Measurements from ENCODE around the gene TTLL8. TPM values are rescaled to one million over a fixed set of nuclear protein-coding genes. Genes with fewer than 3 reads are reported as not detected.

Gene TTLL8
- total and polyA plus RNA-seq, 4 donors = not detected

DNA sequence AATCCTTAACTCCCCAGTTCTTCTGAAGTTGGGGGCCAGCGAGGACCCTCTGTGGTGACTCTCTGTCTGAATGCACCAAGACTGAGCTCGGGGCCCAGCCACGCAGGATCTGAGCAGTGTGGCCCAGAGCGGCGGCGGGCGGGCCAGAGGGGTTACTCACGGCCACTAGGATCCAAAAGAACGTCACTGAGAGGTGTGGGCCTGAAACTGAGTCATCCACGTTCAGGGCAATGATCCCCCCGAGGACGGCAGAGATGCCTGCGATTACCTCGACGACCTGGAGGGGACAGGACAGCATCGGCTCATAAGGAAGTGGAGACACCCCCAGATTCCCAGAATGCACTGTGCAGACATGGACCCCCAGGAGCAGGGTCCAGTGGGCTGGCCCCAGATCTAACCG lies 16.0 kb upstream of the TTLL8 start:
- no peak for DNase-seq (ENCODE audit: low spot score)
- TF ChIP-seq FOXA1 (IDR thresholded peaks at IDR 0.05) = no peak
- TF ChIP-seq, protein P1, sequence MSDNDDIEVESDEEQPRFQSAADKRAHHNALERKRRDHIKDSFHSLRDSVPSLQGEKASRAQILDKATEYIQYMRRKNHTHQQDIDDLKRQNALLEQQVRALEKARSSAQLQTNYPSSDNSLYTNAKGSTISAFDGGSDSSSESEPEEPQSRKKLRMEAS (IDR thresholded peaks at IDR 0.05) = no peak
- TF ChIP-seq HNF4G (IDR thresholded peaks at IDR 0.05) = no peak
- TF ChIP-seq YY1 (IDR thresholded peaks at IDR 0.05) = no peak
- TF ChIP-seq, protein P2, sequence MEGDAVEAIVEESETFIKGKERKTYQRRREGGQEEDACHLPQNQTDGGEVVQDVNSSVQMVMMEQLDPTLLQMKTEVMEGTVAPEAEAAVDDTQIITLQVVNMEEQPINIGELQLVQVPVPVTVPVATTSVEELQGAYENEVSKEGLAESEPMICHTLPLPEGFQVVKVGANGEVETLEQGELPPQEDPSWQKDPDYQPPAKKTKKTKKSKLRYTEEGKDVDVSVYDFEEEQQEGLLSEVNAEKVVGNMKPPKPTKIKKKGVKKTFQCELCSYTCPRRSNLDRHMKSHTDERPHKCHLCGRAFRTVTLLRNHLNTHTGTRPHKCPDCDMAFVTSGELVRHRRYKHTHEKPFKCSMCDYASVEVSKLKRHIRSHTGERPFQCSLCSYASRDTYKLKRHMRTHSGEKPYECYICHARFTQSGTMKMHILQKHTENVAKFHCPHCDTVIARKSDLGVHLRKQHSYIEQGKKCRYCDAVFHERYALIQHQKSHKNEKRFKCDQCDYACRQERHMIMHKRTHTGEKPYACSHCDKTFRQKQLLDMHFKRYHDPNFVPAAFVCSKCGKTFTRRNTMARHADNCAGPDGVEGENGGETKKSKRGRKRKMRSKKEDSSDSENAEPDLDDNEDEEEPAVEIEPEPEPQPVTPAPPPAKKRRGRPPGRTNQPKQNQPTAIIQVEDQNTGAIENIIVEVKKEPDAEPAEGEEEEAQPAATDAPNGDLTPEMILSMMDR (IDR thresholded peaks at IDR 0.05; ENCODE audit: low read depth, low read length, missing input control) = no peak
- TF ChIP-seq, protein P3, sequence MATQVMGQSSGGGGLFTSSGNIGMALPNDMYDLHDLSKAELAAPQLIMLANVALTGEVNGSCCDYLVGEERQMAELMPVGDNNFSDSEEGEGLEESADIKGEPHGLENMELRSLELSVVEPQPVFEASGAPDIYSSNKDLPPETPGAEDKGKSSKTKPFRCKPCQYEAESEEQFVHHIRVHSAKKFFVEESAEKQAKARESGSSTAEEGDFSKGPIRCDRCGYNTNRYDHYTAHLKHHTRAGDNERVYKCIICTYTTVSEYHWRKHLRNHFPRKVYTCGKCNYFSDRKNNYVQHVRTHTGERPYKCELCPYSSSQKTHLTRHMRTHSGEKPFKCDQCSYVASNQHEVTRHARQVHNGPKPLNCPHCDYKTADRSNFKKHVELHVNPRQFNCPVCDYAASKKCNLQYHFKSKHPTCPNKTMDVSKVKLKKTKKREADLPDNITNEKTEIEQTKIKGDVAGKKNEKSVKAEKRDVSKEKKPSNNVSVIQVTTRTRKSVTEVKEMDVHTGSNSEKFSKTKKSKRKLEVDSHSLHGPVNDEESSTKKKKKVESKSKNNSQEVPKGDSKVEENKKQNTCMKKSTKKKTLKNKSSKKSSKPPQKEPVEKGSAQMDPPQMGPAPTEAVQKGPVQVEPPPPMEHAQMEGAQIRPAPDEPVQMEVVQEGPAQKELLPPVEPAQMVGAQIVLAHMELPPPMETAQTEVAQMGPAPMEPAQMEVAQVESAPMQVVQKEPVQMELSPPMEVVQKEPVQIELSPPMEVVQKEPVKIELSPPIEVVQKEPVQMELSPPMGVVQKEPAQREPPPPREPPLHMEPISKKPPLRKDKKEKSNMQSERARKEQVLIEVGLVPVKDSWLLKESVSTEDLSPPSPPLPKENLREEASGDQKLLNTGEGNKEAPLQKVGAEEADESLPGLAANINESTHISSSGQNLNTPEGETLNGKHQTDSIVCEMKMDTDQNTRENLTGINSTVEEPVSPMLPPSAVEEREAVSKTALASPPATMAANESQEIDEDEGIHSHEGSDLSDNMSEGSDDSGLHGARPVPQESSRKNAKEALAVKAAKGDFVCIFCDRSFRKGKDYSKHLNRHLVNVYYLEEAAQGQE (IDR thresholded peaks at IDR 0.05) = no peak
- no peak for TF ChIP-seq RXRA (IDR thresholded peaks at IDR 0.05)
- TF ChIP-seq GABPA (IDR thresholded peaks at IDR 0.05 in 1 of 2, conservative IDR thresholded peaks at IDR 0.05 in 1 of 2) = no peak
- no peak for TF ChIP-seq EGR1 (IDR thresholded peaks at IDR 0.05; ENCODE audit: low read depth in 2 of 2)
- H3K9ac ChIP-seq (ENCODE audit: low read depth in 1 of 2, low read length in 2 of 2) = no peak overlapping the region

DNA sequence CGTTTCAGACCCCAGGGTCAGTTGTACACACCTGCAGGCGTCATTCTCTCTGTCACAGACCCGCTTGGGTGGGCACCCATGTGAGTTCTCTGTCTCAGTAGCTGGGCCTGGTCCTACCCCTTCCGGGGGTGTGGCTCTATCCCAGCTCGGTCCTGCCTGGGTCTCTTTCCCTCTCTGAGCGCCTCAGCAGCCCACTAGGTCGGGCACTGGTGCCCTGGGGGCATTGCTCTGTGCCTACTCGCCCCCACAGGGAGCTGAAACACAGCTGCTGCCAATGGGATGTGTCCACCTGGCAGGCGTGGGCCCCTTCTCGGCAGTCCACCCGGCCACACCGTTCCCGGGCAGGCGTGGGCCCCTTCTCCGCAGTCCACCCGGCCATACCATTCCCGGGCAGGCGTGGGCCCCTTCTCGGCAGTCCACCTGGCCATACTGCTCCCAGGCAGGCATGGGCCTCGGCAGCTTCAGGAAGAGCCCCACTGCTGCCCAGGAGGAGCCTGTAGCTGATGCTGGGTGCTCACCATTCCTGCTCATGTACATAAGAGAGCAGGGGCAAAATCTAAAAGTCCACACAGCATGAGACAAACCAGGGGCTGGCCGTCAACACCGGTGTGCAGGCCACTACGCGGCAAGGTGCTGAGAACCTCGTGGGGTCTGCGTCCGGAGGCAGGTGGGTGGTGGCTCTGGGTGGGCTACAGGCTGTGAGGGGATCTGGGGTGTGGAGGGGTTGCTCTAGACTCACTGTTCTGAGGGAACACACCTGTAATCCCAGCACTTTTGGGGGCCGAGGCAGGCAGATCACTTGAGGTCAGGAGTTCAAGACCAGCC lies 14.8 kb upstream of the TTLL8 start:
- no peaks in the 10 kb centered on the region for H3K36me3 ChIP-seq (ENCODE audit: control insufficient read depth in 4 of 4, insufficient read depth in 3 of 4, low read depth in 1 of 4, low read length in 3 of 4)
- TF ChIP-seq RAD21 (IDR thresholded peaks at IDR 0.05) (no peak), YY1 (IDR thresholded peaks at IDR 0.05) (no peak), EGR1 (IDR thresholded peaks at IDR 0.05; ENCODE audit: low read depth in 2 of 2) (no peak), SP1 (IDR thresholded peaks at IDR 0.05) (no peak), FOXA2 (IDR thresholded peaks at IDR 0.05) (no peak), HNF4A (conservative IDR thresholded peaks at IDR 0.05) (no peak), JUND (IDR thresholded peaks at IDR 0.05) (no peak), NR2F2 (IDR thresholded peaks at IDR 0.05) (no peak), FOXA1 (IDR thresholded peaks at IDR 0.05) (no peak), TAF1 (conservative IDR thresholded peaks at IDR 0.05) (no peak)
- TF ChIP-seq, protein P3 (IDR thresholded peaks at IDR 0.05) = no peak
- TF ChIP-seq, protein P1 (IDR thresholded peaks at IDR 0.05) = no peak
- TF ChIP-seq, protein P4, sequence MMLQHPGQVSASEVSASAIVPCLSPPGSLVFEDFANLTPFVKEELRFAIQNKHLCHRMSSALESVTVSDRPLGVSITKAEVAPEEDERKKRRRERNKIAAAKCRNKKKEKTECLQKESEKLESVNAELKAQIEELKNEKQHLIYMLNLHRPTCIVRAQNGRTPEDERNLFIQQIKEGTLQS (IDR thresholded peaks at IDR 0.05) = no peak

More for the DNA sequence above, 16.0 kb upstream of the TTLL8 start:
- Histone ChIP-seq H3K27ac (ENCODE audit: low read depth in 1 of 2, low read length in 2 of 2) (no peak overlapping the region), H3K4me1 (ENCODE audit: control insufficient read depth in 4 of 4, insufficient read depth in 4 of 4, low read length in 3 of 4) (no peaks in the 10 kb centered on the region), H3K9me3 (ENCODE audit: control insufficient read depth in 4 of 4, low read length in 3 of 4) (no peaks in the 10 kb centered on the region), H3K4me3 (ENCODE audit: low read depth in 1 of 3, low read length in 3 of 3) (no peak overlapping the region), H3K36me3 (ENCODE audit: control insufficient read depth in 4 of 4, insufficient read depth in 3 of 4, low read depth in 1 of 4, low read length in 3 of 4) (no peaks in the 10 kb centered on the region), H3K27me3 (ENCODE audit: control insufficient read depth in 4 of 4, insufficient read depth in 4 of 4, low read length in 3 of 4) (no peaks in the 10 kb centered on the region)
- WGBS = 78% methylated on average over 17 of the region's 17 CpGs

More for the DNA sequence above, 14.8 kb upstream of the TTLL8 start:
- Histone ChIP-seq H3K27me3 (ENCODE audit: control insufficient read depth in 4 of 4, insufficient read depth in 4 of 4, low read length in 3 of 4) (no peaks in the 10 kb centered on the region), H3K9ac (ENCODE audit: low read depth in 1 of 2, low read length in 2 of 2) (no peak overlapping the region), H3K9me3 (ENCODE audit: control insufficient read depth in 4 of 4, low read length in 3 of 4) (no peaks in the 10 kb centered on the region), H3K4me1 (ENCODE audit: control insufficient read depth in 4 of 4, insufficient read depth in 4 of 4, low read length in 3 of 4) (no peaks in the 10 kb centered on the region), H3K4me3 (ENCODE audit: low read depth in 1 of 3, low read length in 3 of 3) (no peak overlapping the region), H3K27ac (ENCODE audit: low read depth in 1 of 2, low read length in 2 of 2) (no peak overlapping the region)
- DNase-seq (ENCODE audit: low spot score) = no peak
- WGBS = 87% methylated on average over 28 of the region's 28 CpGs
